SKM-1 treated with dmso at 0.1 percent for 144 hours (cell line): ENCODE data around the gene ENDOG.
"Not testable (repeated sequence)": the region's sequence is repeated elsewhere in the genome, so short reads cannot be mapped to it uniquely, and the experiment has no call there.

Experiments used
- DNase-seq: peaks from one replicate; lab custom pipeline; 2025; ENCODE audit not compliant: unreplicated experiment; lab: John Stamatoyannopoulos, UW

Gene ENDOG

GRCh38 chr9:128818099-128818838 lies at the start of gene ENDOG:
Gene ENDOG, plus strand, starts transcription at chr9:128818500. Its CDS starts 185 bp downstream, at chr9:128818685.
- DNase-seq: peak; percentile 96

DNA sequence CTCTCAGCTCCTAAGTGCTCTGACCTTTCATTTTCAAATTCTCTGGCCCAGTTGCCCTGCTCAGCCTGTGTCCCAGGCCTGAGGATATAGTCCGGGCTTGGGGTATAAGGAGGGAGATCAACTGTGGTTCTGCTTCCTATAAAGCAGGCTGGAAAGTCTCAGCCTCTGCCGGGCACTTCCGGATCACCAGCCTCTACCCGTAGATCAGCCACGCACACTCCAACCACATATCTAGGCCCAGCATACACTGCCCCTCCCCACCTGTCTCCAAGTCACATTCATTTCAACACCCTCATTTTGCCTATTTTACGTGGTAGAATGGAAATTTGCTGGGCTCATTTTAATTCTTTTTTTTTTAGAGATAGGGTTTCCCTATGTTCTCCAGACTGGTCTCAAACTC lies 49.7 kb upstream of the ENDOG start:
- DNase-seq: no peak

- no peak for DNase-seq
Measured at GRCh38 chr9:128770286-128771030, 47.8 kb upstream of the ENDOG start.

DNA sequence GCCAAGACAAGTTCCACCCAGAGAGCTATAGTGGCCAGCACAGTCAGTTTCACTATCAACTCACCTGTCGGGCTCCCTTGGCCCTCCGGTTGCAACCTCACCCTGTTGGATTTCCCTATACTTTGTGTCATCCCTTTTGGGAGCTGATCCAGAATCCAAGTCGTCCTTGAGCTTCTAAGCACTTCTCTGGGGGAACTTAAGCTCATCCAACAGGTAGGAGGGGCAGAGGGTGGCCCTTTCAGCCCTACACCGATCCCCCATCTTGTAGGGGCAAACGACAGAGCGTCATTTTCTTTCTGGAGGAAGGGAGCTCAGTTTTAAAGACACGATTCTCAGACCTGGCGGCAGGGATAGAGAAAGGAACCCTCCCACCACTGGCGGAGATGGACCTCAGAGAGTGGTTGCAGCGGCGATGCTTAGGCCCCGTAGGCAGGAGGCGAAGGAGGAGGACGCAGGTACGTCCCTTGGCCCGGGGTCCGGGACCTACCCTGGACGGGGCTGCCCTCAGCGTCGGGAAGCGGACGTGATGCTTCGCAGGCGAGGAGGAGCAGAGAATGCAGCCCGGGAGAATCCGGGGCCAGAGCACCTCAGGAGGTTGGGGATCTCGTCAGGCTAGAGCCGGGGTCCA lies 47.1 kb upstream of the ENDOG start:
- no peak for DNase-seq

- peak; percentile 77 for DNase-seq
Measured at GRCh38 chr9:128771745-128772519, 46.4 kb upstream of the ENDOG start, which contains the start of gene ZER1. Gene ZER1, minus strand, starts transcription at chr9:128771927. Its CDS starts 16,362 bp downstream, at chr9:128755565.

DNA sequence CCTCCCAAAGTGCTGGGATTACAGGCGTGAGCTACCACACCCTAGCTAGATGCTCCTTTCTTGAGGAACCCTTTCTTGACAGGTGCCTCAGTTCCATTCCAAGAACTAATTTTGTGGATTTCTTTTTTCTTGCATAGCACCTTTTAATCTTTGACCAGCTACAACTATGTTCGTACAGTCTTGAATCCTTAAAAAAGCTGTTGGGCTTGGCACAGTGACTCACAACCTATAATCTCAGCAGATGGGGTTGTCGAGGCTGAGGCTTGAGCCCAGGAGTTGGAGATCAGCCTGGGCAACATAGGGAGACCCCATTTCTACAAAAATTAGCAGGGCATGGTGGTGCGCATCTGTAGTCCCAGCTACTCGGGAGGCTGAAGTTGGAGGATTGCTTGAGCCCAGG lies 45.3 kb upstream of the ENDOG start:
- no peak for DNase-seq

GRCh38 chr9:128774804-128775203 lies 43.5 kb upstream of the ENDOG start:
- DNase-seq: no peak

- not testable (repeated sequence) for DNase-seq
Measured at GRCh38 chr9:128780093-128780492, 38.2 kb upstream of the ENDOG start.

DNA sequence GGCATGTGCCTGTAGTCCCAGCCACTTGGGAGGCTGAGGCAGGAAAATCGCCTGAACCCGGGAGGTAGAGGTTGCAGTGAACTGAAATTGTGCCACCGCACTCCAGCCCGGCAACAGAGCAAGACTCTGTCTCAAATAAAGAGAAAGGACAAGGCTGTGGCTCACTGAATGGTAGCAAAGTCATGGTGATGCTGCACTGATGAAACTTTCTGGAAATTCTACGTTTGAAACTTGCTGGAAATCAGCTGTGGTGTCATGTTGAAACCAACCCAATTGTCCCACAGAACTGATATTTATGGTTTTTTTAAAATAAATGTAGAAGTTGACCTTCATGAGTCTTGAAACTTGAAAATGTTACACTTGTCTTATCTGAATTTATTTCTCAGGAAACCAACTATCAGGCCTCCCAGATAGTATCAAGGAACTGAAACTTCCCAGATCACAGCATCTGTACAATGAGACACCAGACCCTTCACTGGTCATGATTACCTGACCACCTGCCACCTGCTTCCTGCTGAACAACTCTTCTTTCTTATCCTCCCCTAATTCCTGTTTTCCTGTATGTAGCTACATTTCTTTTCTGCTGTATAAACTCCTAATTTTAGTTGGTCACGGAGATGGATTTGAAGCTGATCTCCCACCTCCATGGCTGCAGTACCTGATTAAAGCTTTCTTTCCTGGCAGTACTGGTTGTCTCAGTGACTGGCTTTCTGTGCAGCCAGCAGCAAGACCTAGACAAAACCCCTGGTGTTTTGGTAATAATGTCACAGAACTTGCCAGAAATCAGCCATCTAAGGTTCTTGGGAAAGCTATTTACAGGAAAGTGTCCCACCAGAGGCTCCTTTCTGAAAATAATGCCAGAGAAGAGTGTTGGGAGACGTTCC lies 36.9 kb upstream of the ENDOG start:
- no peak for DNase-seq

DNA sequence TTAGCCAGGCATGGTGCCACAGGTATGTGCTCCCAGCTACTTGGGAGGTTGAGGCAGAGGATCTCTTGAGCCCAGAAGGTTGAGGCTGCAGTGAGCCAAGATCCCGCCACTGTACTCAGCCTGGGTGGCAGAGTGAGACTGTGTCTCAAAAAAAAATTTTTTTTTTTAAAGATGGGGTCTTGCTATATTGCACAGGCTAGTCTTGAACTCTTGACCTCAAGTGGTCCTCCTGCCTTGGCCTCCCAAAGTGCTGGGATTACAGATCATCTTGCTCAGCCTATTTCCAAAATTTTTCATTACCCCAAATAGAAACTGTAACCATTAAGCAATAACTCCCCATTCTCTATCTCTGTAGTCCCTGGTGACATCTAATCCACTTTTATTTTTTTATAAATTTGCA lies 35.6 kb upstream of the ENDOG start:
- DNase-seq: no peak

- DNase-seq: no peak
Measured at GRCh38 chr9:128785427-128785826, 32.9 kb upstream of the ENDOG start.

GRCh38 chr9:128786681-128787601 lies 31.4 kb upstream of the ENDOG start, which contains the start of gene TBC1D13:
Gene TBC1D13, plus strand, starts transcription at chr9:128787253. Its CDS starts 101 bp downstream, at chr9:128787354.
- DNase-seq: peak; percentile 72

- no peak for DNase-seq
Measured at GRCh38 chr9:128787659-128788058, 30.6 kb upstream of the ENDOG start.

- no peak for DNase-seq
Measured at GRCh38 chr9:128788445-128788844, 29.9 kb upstream of the ENDOG start.

DNA sequence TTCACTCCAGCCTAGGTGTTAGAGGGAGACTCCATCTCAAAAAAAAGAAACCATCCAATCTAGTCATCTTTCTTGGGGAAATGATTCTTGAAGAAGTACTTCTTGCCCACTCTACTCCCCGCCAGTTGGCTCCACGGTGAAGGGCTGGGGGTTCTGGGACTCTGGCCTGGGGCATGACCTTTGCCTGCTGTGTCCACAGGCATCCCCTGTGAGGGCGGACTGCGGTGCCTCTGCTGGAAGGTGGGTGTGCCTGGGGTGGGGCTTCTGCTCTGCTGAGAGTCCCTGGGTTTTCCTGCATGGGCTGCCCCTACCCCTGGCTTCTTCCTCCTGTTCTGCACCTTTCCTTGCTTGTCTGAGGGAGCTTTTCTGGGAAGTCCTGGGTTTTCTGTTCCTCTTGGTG lies 27.8 kb upstream of the ENDOG start:
- DNase-seq: no peak

- DNase-seq: no peak
Measured at GRCh38 chr9:128792134-128792533, 26.2 kb upstream of the ENDOG start.

- no peak for DNase-seq
Measured at GRCh38 chr9:128792978-128793686, 25.2 kb upstream of the ENDOG start.

DNA sequence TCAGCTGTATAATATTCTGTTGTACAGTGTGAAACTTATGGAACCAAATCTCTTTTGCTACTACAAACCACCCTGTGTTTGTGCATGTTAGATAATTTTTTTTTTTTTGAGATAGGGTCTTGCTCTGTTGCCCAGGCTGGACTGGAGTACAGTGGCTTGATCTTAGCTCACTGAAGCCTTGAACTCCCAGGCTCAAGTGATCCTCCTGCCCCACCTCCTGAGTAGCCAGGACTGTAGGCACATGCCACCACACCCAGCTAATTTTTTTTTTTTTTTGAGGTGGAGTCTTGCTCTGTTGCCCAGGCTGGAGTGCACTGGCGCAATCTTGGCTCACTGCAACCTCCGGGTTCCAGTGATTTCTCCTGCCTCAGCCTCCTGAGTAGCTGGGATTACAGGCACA lies 23.3 kb upstream of the ENDOG start:
- DNase-seq: not testable (repeated sequence)
